Cerebellar cortex (tissue), 1 donor: ENCODE data around the gene TRAM1L1.
A peak's percentile ranks its signal among the peaks of the same experiment; 100 is the strongest.

Source experiments
- DNase-seq: peaks from one replicate; pipeline ENCODE4 v3.0.0-alpha.2; 2015; ENCODE audit warnings: low spot score

TRAM1L1 gene

DNA sequence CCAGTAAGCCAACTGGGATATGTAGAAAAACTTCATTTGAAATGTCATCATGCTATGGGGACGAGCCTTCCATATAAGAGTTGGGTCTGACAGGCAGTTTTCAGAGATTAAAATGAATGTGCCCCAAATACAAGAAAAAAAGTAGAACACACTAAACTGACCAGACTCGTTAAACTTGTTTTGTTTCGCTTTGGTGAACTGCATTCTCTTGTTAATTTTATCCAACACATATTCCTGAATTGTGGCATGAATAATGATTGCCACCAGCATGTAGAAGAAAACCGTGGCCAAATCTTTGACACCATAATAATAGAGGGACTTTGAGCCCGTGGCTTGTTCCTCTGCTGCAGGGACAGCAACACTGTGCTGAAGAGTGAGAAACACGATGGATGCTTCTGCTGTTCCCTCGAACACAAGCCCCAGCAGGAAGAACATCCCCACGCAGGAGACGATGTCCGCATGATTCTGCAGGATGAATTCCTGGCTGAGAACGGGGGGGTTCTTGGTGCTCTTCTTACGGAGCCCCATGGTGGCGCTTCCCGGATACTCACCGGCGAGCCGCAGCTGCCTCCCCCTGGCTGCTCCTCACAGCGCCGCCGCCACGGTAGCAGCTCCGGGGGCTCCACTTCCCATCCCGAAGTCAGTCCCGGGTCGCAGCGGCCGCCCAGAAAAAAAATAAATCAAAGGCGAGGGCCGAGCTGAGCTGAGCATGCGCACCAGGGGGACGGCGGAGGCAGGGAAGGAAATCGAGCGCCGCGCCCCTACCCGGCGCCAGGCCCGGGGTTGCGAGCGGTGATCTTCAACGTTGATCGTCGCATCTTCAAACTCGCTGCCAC, at the start of gene TRAM1L1:
Gene TRAM1L1 (minus strand): TSS at position 711 of the 836 bp plus-strand sequence. CDS start 183 bp downstream, at position 528.
- DNase-seq: peak; percentile 66

- peak; percentile 70 for DNase-seq
These were observed 49.0 kb upstream of the TRAM1L1 start for GRCh38 chr4:117134386-117134785.

- DNase-seq: no peak
These were observed 11.5 kb upstream of the TRAM1L1 start for GRCh38 chr4:117096886-117097285.

DNA sequence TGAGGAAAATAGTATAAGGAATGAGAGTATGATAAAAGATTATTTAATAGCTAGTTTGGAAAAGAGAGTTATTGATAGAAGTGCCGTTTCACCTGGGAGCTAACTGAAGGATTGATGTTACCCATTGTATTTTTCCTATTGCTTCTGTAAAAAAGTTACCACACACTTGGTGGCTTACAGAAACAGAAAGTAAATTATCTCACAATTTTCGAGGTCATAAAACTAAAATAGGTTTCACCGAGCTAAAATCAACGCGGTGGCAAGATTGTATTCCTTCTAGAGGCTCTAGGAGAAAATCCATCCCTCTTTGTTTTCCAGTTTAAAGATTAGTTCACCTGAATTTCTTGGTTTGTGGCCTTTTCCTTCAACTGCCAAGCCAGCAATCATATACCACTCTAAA, 11.1 kb upstream of the TRAM1L1 start:
- DNase-seq: no peak

DNA sequence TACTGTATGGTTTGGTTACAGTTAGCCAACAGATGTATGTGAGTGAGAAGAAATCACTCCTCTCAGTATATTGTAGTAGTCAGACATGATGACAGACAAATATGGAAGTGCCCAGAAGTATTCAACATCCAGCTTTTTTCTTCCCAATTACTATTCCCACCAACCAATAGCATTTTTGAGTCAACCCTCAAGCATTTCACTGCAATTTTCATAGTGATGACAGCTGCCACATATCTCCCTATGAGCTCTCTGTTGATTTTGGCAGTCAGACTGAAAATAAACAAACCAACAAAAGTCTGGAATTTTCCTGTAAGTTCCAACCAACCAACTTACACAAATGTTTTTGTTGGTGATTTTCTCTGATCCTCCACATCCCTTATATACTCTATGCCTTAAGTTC, 8.2 kb upstream of the TRAM1L1 start:
- no peak for DNase-seq

DNA sequence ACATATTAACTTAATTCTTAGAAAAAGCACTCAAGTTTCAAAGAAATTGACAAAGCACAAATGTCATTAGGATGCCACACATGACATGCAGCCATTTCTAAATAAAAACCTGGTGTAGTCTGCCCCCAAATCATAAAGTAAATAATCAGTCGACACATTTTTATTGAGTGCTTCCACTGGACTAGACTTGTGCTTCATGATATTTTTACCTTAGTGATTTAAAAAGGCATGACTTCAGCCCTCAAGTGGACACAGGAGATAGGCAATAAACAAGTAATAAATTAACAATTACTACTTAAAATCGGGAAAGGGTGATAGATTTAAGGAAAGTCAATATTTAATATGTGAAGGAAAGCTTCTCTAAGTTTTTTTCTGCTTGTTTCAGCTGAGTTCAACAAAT, 7.6 kb downstream of the TRAM1L1 start:
- DNase-seq: no peak

- DNase-seq: no peak
These were observed 17.3 kb downstream of the TRAM1L1 start for GRCh38 chr4:117068120-117068519.

DNA sequence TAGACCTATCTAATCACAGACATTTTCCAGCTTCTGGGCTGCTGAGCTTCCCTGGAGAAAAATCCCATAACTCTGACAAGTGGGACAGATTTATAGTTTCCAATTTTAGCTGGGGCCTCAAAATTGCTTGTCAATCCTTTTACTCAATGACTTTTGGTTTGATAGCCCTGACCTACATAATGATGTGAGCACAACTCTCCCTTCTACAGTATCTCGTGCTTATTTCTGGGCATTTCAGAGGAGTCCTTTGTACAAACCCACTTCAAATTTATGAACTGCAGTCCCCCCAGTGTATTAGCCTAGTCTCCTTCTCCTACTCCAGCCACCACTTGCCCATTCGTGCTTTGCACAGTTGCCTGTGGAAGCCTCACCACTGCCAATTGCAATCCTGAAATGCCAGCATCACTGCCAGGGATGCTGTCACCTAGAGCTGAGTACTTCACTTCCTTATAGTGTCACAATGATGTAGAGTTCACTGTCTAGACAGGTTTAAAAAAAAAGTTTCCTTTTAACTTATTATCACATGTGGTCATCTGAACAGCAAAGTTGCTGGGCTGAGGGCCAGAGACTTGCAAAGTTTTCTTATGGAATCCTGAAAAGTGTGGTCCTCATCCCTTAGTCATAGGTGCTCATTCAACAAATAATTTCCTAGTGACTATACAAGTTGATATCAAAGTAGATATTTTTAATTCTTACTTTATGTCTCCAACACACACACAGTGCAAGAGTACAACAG, 21.2 kb downstream of the TRAM1L1 start:
- no peak for DNase-seq

DNA sequence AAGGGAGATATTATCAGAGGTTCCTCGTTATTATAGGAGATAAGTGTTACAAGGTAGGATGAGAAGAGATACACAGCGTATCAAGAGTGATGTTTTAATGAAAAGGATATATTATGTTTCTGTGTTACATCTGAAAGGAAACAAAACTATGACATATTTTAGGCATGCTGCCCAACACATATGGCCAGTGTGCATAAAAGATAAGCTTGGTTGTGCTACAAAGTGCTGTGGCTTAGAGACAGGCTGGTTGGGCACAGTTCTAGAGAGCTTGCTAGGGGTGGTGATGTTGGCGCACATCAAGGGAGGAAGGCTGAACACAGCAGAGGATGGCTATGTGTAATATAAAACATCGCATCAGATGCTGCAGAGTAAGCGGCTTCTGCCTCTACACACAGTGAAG, 42.4 kb downstream of the TRAM1L1 start:
- no peak for DNase-seq
